GM12878 (cell line): ENCODE results near the gene KIAA0930. TPM values are rescaled to one million over a fixed set of nuclear protein-coding genes. Genes with fewer than 3 reads are reported as not detected.

Source experiments
- ATF2 ChIP-seq: IDR thresholded peaks from 2 replicates; pipeline ENCODE4 v1.6.1; 2012; ENCODE audit warnings: low read length, inconsistent platforms
- BMI1 ChIP-seq: fragments of 450-650 bp; IDR thresholded peaks from 2 replicates; pipeline ENCODE4 v1.6.1; 2016; ENCODE audit warnings: mild to moderate bottlenecking, moderate library complexity, borderline replicate concordance
- E4F1 ChIP-seq: fragments of 450-650 bp; IDR thresholded peaks from 2 replicates; pipeline ENCODE4 v1.6.1; 2018; ENCODE audit warnings: borderline replicate concordance, mild to moderate bottlenecking; ENCODE audit not compliant: partially characterized antibody
- EP300 ChIP-seq, 2 experiments: fragments of 150-350 bp in 1 of 2; IDR thresholded peaks; 2 replicates each; pipeline ENCODE4 v1.6.1; 2011 to 2012; ENCODE audit warnings: low read depth in 2 of 2, low read length in 2 of 2, borderline replicate concordance in 1 of 2, improper control_type of control experiment in 1 of 2, inconsistent platforms in 1 of 2; ENCODE audit not compliant: control insufficient read depth in 1 of 2
- ETV6 ChIP-seq, 2 experiments: fragments of 450-650 bp in 1 of 2; IDR thresholded peaks in 1 of 2; conservative IDR thresholded peaks in 1 of 2; 2 replicates each; pipeline ENCODE4 v1.6.1; 2014; ENCODE audit warnings: antibody characterized with exemption in 1 of 2, borderline replicate concordance in 1 of 2, low read depth in 1 of 2, mild to moderate bottlenecking in 1 of 2, moderate library complexity in 1 of 2
- HDAC2 ChIP-seq: fragments of 200-600 bp; sonication (generic); IDR thresholded peaks from 2 replicates; pipeline ENCODE4 v1.6.1; 2017
- IKZF1 ChIP-seq: fragments of 450-650 bp; conservative IDR thresholded peaks from 2 replicates; pipeline ENCODE4 v1.6.1; 2017; ENCODE audit warnings: antibody characterized with exemption, mild to moderate bottlenecking
- JUND ChIP-seq: IDR thresholded peaks from 2 replicates; pipeline ENCODE4 v1.6.1; 2012; ENCODE audit warnings: low read depth, mild to moderate bottlenecking, low read length, improper control_type of control experiment, moderate library complexity
- LARP7 ChIP-seq: fragments of 450-650 bp; IDR thresholded peaks from 2 replicates; pipeline ENCODE4 v1.6.1; 2017; ENCODE audit warnings: mild to moderate bottlenecking
- NR2C1 ChIP-seq: fragments of 450-650 bp; IDR thresholded peaks from 2 replicates; pipeline ENCODE4 v1.6.1; 2017; ENCODE audit warnings: antibody characterized with exemption, mild to moderate bottlenecking, moderate library complexity
- NR2C2 ChIP-seq: IDR thresholded peaks from 2 replicates; pipeline ENCODE4 v1.6.1; 2011; ENCODE audit warnings: borderline replicate concordance, low read depth; ENCODE audit not compliant: control insufficient read depth, insufficient read length
- PAX8 ChIP-seq: fragments of 450-650 bp; IDR thresholded peaks from 2 replicates; pipeline ENCODE4 v1.6.1; 2017; ENCODE audit warnings: mild to moderate bottlenecking, moderate library complexity
- POU2F2 ChIP-seq: IDR thresholded peaks from 3 replicates; pipeline ENCODE4 v1.6.1; 2011; ENCODE audit warnings: low read depth, mild to moderate bottlenecking, low read length, borderline replicate concordance
- RUNX3 ChIP-seq: IDR thresholded peaks from 2 replicates; pipeline ENCODE4 v1.6.1; 2012; ENCODE audit warnings: low read length, inconsistent platforms
- SMARCA5 ChIP-seq: fragments of 450-650 bp; IDR thresholded peaks from 2 replicates; pipeline ENCODE4 v1.6.1; 2017; ENCODE audit warnings: mild to moderate bottlenecking
- STAT1 ChIP-seq: fragments of 450-650 bp; conservative IDR thresholded peaks from 2 replicates; pipeline ENCODE4 v1.6.1; 2014; ENCODE audit warnings: antibody characterized with exemption, mild to moderate bottlenecking
- TCF12 ChIP-seq: IDR thresholded peaks from 2 replicates; pipeline ENCODE4 v1.6.1; 2011; ENCODE audit warnings: low read depth, mild to moderate bottlenecking, low read length
- polyA plus RNA-seq, 11 experiments: library from polyadenylated mRNA; depleted of rRNA in 4 of 11; unstranded in 6 of 11; stranded (reverse) in 5 of 11; fragments of >200 nt; fragmentation: Nextera tagmentation in 4 of 11; fragmentation: Illumina TruSeq in 1 of 11; extraction: Ambion mirVana in 4 of 11; extraction: Trizol in 1 of 11; gene quantifications; 1 replicate in 1 of 11; 2 replicates in 10 of 11; pipeline versions ENCODE4 v1.2.1 to v1.2.3, GENCODE V29; 2011 to 2016; ENCODE audit warnings: inconsistent platforms in 2 of 11, missing spikeins in 2 of 11, low read depth in 1 of 11
- total RNA-seq, 4 experiments: library from RNA; depleted of rRNA in 3 of 4; stranded (reverse); fragments of >200 nt in 3 of 4; fragmentation: Illumina TruSeq in 1 of 4; extraction: Trizol in 1 of 4; gene quantifications; 2 replicates each; pipeline versions ENCODE4 v1.2.1 to v1.2.3, GENCODE V29; 2013 to 2021
- TF ChIP-seq, protein P1 (sequence below): fragments of 450-650 bp; IDR thresholded peaks from 2 replicates; pipeline ENCODE4 v1.6.1; 2017; ENCODE audit warnings: mild to moderate bottlenecking, low read depth, inconsistent platforms; ENCODE audit not compliant: poor library complexity, severe bottlenecking
- TF ChIP-seq, protein P2 (sequence below): fragments of 450-650 bp; IDR thresholded peaks from 2 replicates; pipeline ENCODE4 v1.6.1; 2017; ENCODE audit warnings: low read depth, mild to moderate bottlenecking, moderate library complexity
- TF ChIP-seq, protein P3 (sequence below), 3 experiments: IDR thresholded peaks in 2 of 3; conservative IDR thresholded peaks in 1 of 3; 2 replicates each; pipeline ENCODE4 v1.5.1; 2011; ENCODE audit warnings: low read depth in 3 of 3, low read length in 3 of 3, mild to moderate bottlenecking in 3 of 3, control low read depth in 2 of 3, moderate library complexity in 2 of 3, inconsistent platforms in 1 of 3, mixed read lengths in 1 of 3; ENCODE audit not compliant: control insufficient read depth in 2 of 3, insufficient read depth in 1 of 3; ENCODE audit errors: extremely low read depth in 1 of 3

KIAA0930 gene
- total and polyA plus RNA-seq, 10 of the 15 experiments (the other 5 are each of a cell fraction or from before 2014, with no cell fraction given) = 3.6 to 125 (median 46.3) TPM

GRCh38 chr22:45254789-45255278 is 14.1 kb upstream of the KIAA0930 start (continued):
- TF ChIP-seq, protein P1, sequence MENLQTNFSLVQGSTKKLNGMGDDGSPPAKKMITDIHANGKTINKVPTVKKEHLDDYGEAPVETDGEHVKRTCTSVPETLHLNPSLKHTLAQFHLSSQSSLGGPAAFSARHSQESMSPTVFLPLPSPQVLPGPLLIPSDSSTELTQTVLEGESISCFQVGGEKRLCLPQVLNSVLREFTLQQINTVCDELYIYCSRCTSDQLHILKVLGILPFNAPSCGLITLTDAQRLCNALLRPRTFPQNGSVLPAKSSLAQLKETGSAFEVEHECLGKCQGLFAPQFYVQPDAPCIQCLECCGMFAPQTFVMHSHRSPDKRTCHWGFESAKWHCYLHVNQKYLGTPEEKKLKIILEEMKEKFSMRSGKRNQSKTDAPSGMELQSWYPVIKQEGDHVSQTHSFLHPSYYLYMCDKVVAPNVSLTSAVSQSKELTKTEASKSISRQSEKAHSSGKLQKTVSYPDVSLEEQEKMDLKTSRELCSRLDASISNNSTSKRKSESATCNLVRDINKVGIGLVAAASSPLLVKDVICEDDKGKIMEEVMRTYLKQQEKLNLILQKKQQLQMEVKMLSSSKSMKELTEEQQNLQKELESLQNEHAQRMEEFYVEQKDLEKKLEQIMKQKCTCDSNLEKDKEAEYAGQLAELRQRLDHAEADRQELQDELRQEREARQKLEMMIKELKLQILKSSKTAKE = peak; percentile 19
- 0 out of 2 replicates have a peak, but pooled peaks have one; percentile 3 for TF ChIP-seq TCF12
- TF ChIP-seq EP300 (IDR thresholded peaks at IDR 0.05; ENCODE audit: borderline replicate concordance in 1 of 2, control insufficient read depth in 1 of 2, low read depth in 2 of 2, low read length in 2 of 2) = peak in 1 of 2 experiments; percentile 80; a peak in 1 of 4 replicates
- no peak for TF ChIP-seq STAT1
- TF ChIP-seq POU2F2 = 0 out of 3 replicates have a peak, but pooled peaks have one; percentile 38
- peak; percentile 64; the same call in 1 of the 2 replicates for TF ChIP-seq ATF2
- TF ChIP-seq, protein P2, sequence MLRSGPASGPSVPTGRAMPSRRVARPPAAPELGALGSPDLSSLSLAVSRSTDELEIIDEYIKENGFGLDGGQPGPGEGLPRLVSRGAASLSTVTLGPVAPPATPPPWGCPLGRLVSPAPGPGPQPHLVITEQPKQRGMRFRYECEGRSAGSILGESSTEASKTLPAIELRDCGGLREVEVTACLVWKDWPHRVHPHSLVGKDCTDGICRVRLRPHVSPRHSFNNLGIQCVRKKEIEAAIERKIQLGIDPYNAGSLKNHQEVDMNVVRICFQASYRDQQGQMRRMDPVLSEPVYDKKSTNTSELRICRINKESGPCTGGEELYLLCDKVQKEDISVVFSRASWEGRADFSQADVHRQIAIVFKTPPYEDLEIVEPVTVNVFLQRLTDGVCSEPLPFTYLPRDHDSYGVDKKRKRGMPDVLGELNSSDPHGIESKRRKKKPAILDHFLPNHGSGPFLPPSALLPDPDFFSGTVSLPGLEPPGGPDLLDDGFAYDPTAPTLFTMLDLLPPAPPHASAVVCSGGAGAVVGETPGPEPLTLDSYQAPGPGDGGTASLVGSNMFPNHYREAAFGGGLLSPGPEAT = peak; percentile 86
- peak; percentile 35; the same call in 1 of the 2 replicates for TF ChIP-seq BMI1
- no peak for TF ChIP-seq PAX8
- TF ChIP-seq SMARCA5 = 0 out of 2 replicates have a peak, but pooled peaks have one; percentile 23
- TF ChIP-seq NR2C1 = no peak
- no peak for TF ChIP-seq HDAC2
- no peak; the same call in 1 of the 2 replicates for TF ChIP-seq LARP7
- peak; percentile 95 for TF ChIP-seq RUNX3
- TF ChIP-seq, protein P3, sequence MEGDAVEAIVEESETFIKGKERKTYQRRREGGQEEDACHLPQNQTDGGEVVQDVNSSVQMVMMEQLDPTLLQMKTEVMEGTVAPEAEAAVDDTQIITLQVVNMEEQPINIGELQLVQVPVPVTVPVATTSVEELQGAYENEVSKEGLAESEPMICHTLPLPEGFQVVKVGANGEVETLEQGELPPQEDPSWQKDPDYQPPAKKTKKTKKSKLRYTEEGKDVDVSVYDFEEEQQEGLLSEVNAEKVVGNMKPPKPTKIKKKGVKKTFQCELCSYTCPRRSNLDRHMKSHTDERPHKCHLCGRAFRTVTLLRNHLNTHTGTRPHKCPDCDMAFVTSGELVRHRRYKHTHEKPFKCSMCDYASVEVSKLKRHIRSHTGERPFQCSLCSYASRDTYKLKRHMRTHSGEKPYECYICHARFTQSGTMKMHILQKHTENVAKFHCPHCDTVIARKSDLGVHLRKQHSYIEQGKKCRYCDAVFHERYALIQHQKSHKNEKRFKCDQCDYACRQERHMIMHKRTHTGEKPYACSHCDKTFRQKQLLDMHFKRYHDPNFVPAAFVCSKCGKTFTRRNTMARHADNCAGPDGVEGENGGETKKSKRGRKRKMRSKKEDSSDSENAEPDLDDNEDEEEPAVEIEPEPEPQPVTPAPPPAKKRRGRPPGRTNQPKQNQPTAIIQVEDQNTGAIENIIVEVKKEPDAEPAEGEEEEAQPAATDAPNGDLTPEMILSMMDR (IDR thresholded peaks at IDR 0.05 in 2 of 3, conservative IDR thresholded peaks at IDR 0.05 in 1 of 3; ENCODE audit: control insufficient read depth in 2 of 3, extremely low read depth in 1 of 3, insufficient read depth in 1 of 3, low read depth in 3 of 3, low read length in 3 of 3) = no peak
- TF ChIP-seq E4F1 = no peak
- TF ChIP-seq IKZF1 = peak; percentile 90
- TF ChIP-seq ETV6 (conservative IDR thresholded peaks at IDR 0.05 in 1 of 2, IDR thresholded peaks at IDR 0.05 in 1 of 2; ENCODE audit: borderline replicate concordance in 1 of 2, low read depth in 1 of 2) = 0 out of 4 replicates have a peak, but pooled peaks of 1 of the 2 experiments have one; percentile 48
- TF ChIP-seq NR2C2 = no peak
- TF ChIP-seq JUND = peak; percentile 86
